Stimulated activated CD8-positive, alpha-beta memory T cell treated with anti-CD3 and anti-CD28 coated beads, Interleukin-15, amount 100 ng/mL, for 48 hours (primary cell): ENCODE measurements around the gene PLGRKT.

Experiments used
- DNase-seq, 2 donors: peaks; one replicate each; pipeline ENCODE4 v3.0.0-alpha.2; 2020; ENCODE audit warnings: low read depth in 2 of 2

Gene PLGRKT

GRCh38 chr9:5310851-5311250, 126.9 kb downstream of the PLGRKT start:
- no peak for DNase-seq
